OCI-LY3 (cell line): ENCODE data around the gene CLDN4.

ENCODE experiments used
- H2AFZ ChIP-seq: fragments of 200-600, 300-600 bp; shearing (Covaris generic); 2 replicates; pipeline ENCODE4 v1.6.0; 2014; ENCODE audit warnings: antibody characterized with exemption, low read depth, low read length
- H3K27ac ChIP-seq: fragments of 200-600, 300-600 bp; sonication (generic); 2 replicates; pipeline ENCODE4 v1.5.1; 2014; ENCODE audit warnings: mild to moderate bottlenecking, low read length, moderate library complexity, mixed read lengths
- H3K27me3 ChIP-seq: fragments of 200-600, 300-600 bp; sonication (generic); 2 replicates; pipeline ENCODE4 v1.6.1; 2014; ENCODE audit warnings: low read depth, low read length, mixed read lengths
- H3K36me3 ChIP-seq: fragments of 200-600, 300-600 bp; sonication (generic); replicated peaks from 2 replicates; pipeline ENCODE3; 2014; ENCODE audit warnings: low read depth, low read length, mixed read lengths
- H3K4me1 ChIP-seq: fragments of 300-600, 200-600 bp; sonication (generic); 2 replicates; pipeline ENCODE4 v1.6.1; 2014; ENCODE audit warnings: low read length, mixed read lengths
- H3K4me2 ChIP-seq: fragments of 200-600, 300-600 bp; sonication (generic); 2 replicates; pipeline ENCODE4 v1.6.1; 2014; ENCODE audit warnings: low read length, mixed read lengths
- H3K4me3 ChIP-seq: fragments of 300-600, 200-600 bp; sonication (generic); 2 replicates; pipeline ENCODE4 v1.5.1; 2014; ENCODE audit warnings: antibody characterized with exemption, mild to moderate bottlenecking, low read length, moderate library complexity
- H3K79me2 ChIP-seq: fragments of 300-600, 200-600 bp; shearing (Covaris generic); 2 replicates; pipeline ENCODE4 v1.6.1; 2014; ENCODE audit warnings: mild to moderate bottlenecking, low read length, mixed read lengths
- H3K9ac ChIP-seq: fragments of 300-600, 200-600 bp; shearing (Covaris generic); 2 replicates; pipeline ENCODE4 v1.6.0; 2014; ENCODE audit warnings: mild to moderate bottlenecking, low read length, moderate library complexity
- H3K9me3 ChIP-seq: fragments of 200-600, 300-600 bp; shearing (Covaris generic); 2 replicates; pipeline ENCODE4 v1.6.1; 2014; ENCODE audit warnings: low read length, mixed read lengths; ENCODE audit not compliant: insufficient read depth
- H4K20me1 ChIP-seq: fragments of 200-600, 300-600 bp; sonication (generic); 2 replicates; pipeline ENCODE4 v1.6.1; 2016; ENCODE audit warnings: low read length, mixed read lengths; ENCODE audit not compliant: insufficient read depth
- CTCF ChIP-seq: fragments of 200-600, 300-600 bp; sonication (generic); IDR thresholded peaks from 2 replicates; pipeline ENCODE4 v1.5.1; 2014; ENCODE audit warnings: antibody characterized with exemption, low read length, low read depth
- EZH2phosphoT487 ChIP-seq: fragments of 200-600 bp; shearing (Covaris generic); IDR thresholded peaks from 2 replicates; pipeline ENCODE4 v1.6.1; 2018; ENCODE audit warnings: antibody characterized with exemption, mixed run types, low read depth

CLDN4 gene

GRCh38 chr7:73861305-73861704 lies 30.5 kb downstream of the CLDN4 start:
- Histone ChIP-seq H4K20me1 (no peaks in the 10 kb centered on the region), H3K9ac (no peak overlapping the region), H3K27ac (no peak overlapping the region), H3K27me3 (0 out of 2 replicates have a peak, but pooled peaks cover 3% of the 10 kb centered on the region), H2AFZ (no peak overlapping the region), H3K4me1 (peaks cover 6% of the 10 kb centered on the region; the same call in 1 of the 2 replicates), H3K79me2 (no peaks in the 10 kb centered on the region), H3K9me3 (no peaks in the 10 kb centered on the region), H3K4me3 (no peak overlapping the region), H3K4me2 (no peak overlapping the region), H3K36me3 (no peaks in the 10 kb centered on the region)
- TF ChIP-seq EZH2phosphoT487 (no peak), CTCF (no peak)

GRCh38 chr7:73864981-73865711 lies 34.4 kb downstream of the CLDN4 start:
- Histone ChIP-seq H4K20me1 (no peaks in the 10 kb centered on the region), H3K4me1 (no peaks in the 10 kb centered on the region), H2AFZ (no peak overlapping the region), H3K4me3 (no peak overlapping the region), H3K4me2 (no peak overlapping the region), H3K27ac (no peak overlapping the region), H3K9ac (no peak overlapping the region), H3K27me3 (0 out of 2 replicates have a peak, but pooled peaks cover 3% of the 10 kb centered on the region), H3K79me2 (no peaks in the 10 kb centered on the region), H3K9me3 (no peaks in the 10 kb centered on the region), H3K36me3 (no peaks in the 10 kb centered on the region)
- TF ChIP-seq EZH2phosphoT487 = no peak

GRCh38 chr7:73865738-73866445 lies 35.1 kb downstream of the CLDN4 start:
- H3K27ac ChIP-seq = no peak overlapping the region
- no peaks in the 10 kb centered on the region for H3K36me3 ChIP-seq
- H3K79me2 ChIP-seq = no peaks in the 10 kb centered on the region
- no peak overlapping the region for H2AFZ ChIP-seq
- H4K20me1 ChIP-seq = no peaks in the 10 kb centered on the region
- no peak overlapping the region for H3K4me3 ChIP-seq
- no peak overlapping the region for H3K4me2 ChIP-seq
- H3K27me3 ChIP-seq = 0 out of 2 replicates have a peak, but pooled peaks cover 3% of the 10 kb centered on the region
- H3K4me1 ChIP-seq = no peaks in the 10 kb centered on the region
- H3K9me3 ChIP-seq = no peaks in the 10 kb centered on the region
- TF ChIP-seq CTCF = peak; percentile 76
- TF ChIP-seq EZH2phosphoT487 = no peak
- no peak overlapping the region for H3K9ac ChIP-seq

GRCh38 chr7:73866446-73866767 lies 35.6 kb downstream of the CLDN4 start:
- Histone ChIP-seq H3K79me2 (no peaks in the 10 kb centered on the region), H3K27me3 (0 out of 2 replicates have a peak, but pooled peaks cover 4% of the 10 kb centered on the region), H4K20me1 (no peaks in the 10 kb centered on the region), H3K27ac (no peak overlapping the region), H3K4me1 (no peaks in the 10 kb centered on the region), H3K9me3 (no peaks in the 10 kb centered on the region), H3K36me3 (no peaks in the 10 kb centered on the region), H2AFZ (no peak overlapping the region), H3K9ac (no peak overlapping the region), H3K4me3 (no peak overlapping the region), H3K4me2 (no peak overlapping the region)
- TF ChIP-seq EZH2phosphoT487 (no peak), CTCF (no peak)
